CD14-positive monocyte (primary cell): ENCODE results near the gene AGPAT3. TPM values are rescaled to one million over a fixed set of nuclear protein-coding genes. Genes with fewer than 3 reads are reported as not detected.

Experiments
- DNase-seq, 3 donors: peaks; one replicate each; pipeline ENCODE4 v3.0.0-alpha.2; 2011 to 2022
- H2AFZ ChIP-seq: 2 replicates; pipeline ENCODE4 v1.6.0; 2012; ENCODE audit warnings: mild to moderate bottlenecking, low read depth, low read length, inconsistent platforms; ENCODE audit not compliant: insufficient read depth, poor library complexity, severe bottlenecking
- H3K27ac ChIP-seq, 2 donors: 1 replicate in 1 of 2; 2 replicates in 1 of 2; pipeline ENCODE4 v1.5.1; 2012 to 2013; ENCODE audit warnings: low read length in 2 of 2, control low read depth in 1 of 2, inconsistent platforms in 1 of 2, low read depth in 1 of 2, mild to moderate bottlenecking in 1 of 2
- H3K27me3 ChIP-seq, 2 donors: one replicate each; pipeline versions ENCODE4 v1.6.0 to v1.6.1; 2011 to 2013; ENCODE audit warnings: low read length in 2 of 2; ENCODE audit not compliant: control insufficient read depth in 2 of 2, insufficient read depth in 2 of 2
- H3K36me3 ChIP-seq, 2 donors: replicated peaks in 1 of 2; 1 replicate in 1 of 2; 2 replicates in 1 of 2; pipeline versions ENCODE4 v1.5.1 to v1.6.1; 2012 to 2013; ENCODE audit warnings: low read length in 2 of 2, control low read depth in 1 of 2, inconsistent platforms in 1 of 2, mild to moderate bottlenecking in 1 of 2; ENCODE audit not compliant: insufficient read depth in 2 of 2, control insufficient read depth in 1 of 2
- H3K4me1 ChIP-seq, 2 donors: 1 replicate in 1 of 2; 2 replicates in 1 of 2; pipeline versions ENCODE4 v1.5.1 to v1.6.1; 2012 to 2013; ENCODE audit warnings: low read length in 2 of 2, control low read depth in 1 of 2, inconsistent platforms in 1 of 2, mild to moderate bottlenecking in 1 of 2, moderate library complexity in 1 of 2; ENCODE audit not compliant: insufficient read depth in 2 of 2, control insufficient read depth in 1 of 2
- H3K4me2 ChIP-seq: replicated peaks from 2 replicates; pipeline ENCODE3; 2012; ENCODE audit warnings: low read length, moderate library complexity, mild to moderate bottlenecking; ENCODE audit not compliant: poor library complexity, severe bottlenecking; ENCODE audit errors: extremely low read depth
- H3K4me3 ChIP-seq, 3 experiments: fragments of 200-600 bp in 1 of 3; sonication (generic) in 1 of 3; replicated peaks in 1 of 3; 1 replicate in 2 of 3; 2 replicates in 1 of 3; pipeline ENCODE4 v1.5.1; 2011 to 2013; ENCODE audit warnings: low read length in 3 of 3, mild to moderate bottlenecking in 3 of 3, control low read depth in 2 of 3, low read depth in 2 of 3, inconsistent platforms in 1 of 3, moderate library complexity in 1 of 3
- H3K79me2 ChIP-seq: 2 replicates; pipeline ENCODE4 v1.6.0; 2012; ENCODE audit warnings: mild to moderate bottlenecking, control low read depth, inconsistent platforms, low read length, moderate library complexity; ENCODE audit not compliant: insufficient read depth
- H3K9ac ChIP-seq: 2 replicates; pipeline ENCODE4 v1.6.0; 2017; ENCODE audit warnings: low read length, mild to moderate bottlenecking; ENCODE audit not compliant: insufficient read depth, poor library complexity, severe bottlenecking
- H3K9me3 ChIP-seq, 2 donors: replicated peaks in 1 of 2; 1 replicate in 1 of 2; 2 replicates in 1 of 2; pipeline versions ENCODE4 v1.5.1 to v1.6.1; 2012 to 2013; ENCODE audit warnings: low read length in 2 of 2, control low read depth in 1 of 2; ENCODE audit not compliant: control insufficient read depth in 1 of 2, insufficient read depth in 1 of 2
- H4K20me1 ChIP-seq: 2 replicates; pipeline ENCODE4 v1.6.0; 2012; ENCODE audit warnings: mild to moderate bottlenecking, low read length, control low read depth, moderate library complexity; ENCODE audit not compliant: insufficient read depth
- H3K27ac Mint-ChIP-seq, 7 donors: one replicate each; pipeline ENCODE4 v1.8.0; 2020; ENCODE audit warnings: mild to moderate bottlenecking in 7 of 7, mixed read lengths in 7 of 7, moderate library complexity in 6 of 7, inconsistent platforms in 2 of 7
- H3K27me3 Mint-ChIP-seq, 3 donors: one replicate each; pipeline ENCODE4 v1.8.0; 2021 to 2022; ENCODE audit warnings: low read depth in 3 of 3, mild to moderate bottlenecking in 3 of 3, mixed read lengths in 3 of 3, moderate library complexity in 3 of 3, inconsistent platforms in 1 of 3
- H3K36me3 Mint-ChIP-seq, 2 donors: one replicate each; pipeline ENCODE4 v1.8.0; 2020; ENCODE audit warnings: mixed read lengths in 2 of 2, inconsistent platforms in 1 of 2, mild to moderate bottlenecking in 1 of 2
- H3K4me1 Mint-ChIP-seq: one replicate; pipeline ENCODE4 v1.8.0; 2020; ENCODE audit warnings: mild to moderate bottlenecking, mixed read lengths
- H3K4me3 Mint-ChIP-seq, 2 donors: one replicate each; pipeline ENCODE4 v1.8.0; 2020; ENCODE audit warnings: mild to moderate bottlenecking in 2 of 2, mixed read lengths in 2 of 2, moderate library complexity in 1 of 2
- H3K9me3 Mint-ChIP-seq, 7 donors: one replicate each; pipeline ENCODE4 v1.8.0; 2020 to 2022; ENCODE audit warnings: mixed read lengths in 7 of 7, mild to moderate bottlenecking in 6 of 7, moderate library complexity in 6 of 7, inconsistent platforms in 2 of 7
- CTCF ChIP-seq: fragments of 200-600 bp; IDR thresholded peaks from one replicate; pipeline ENCODE4 v1.8.0; 2022; ENCODE audit warnings: antibody characterized with exemption, mild to moderate bottlenecking
- WGBS: methylation state at CpG from one replicate; pipeline ENCODE4 v1.1.5; 2013; ENCODE audit warnings: missing lambda C conversion rate; ENCODE audit not compliant: insufficient coverage; 5-methylcytosine and 5-hydroxymethylcytosine counted together
- intact Hi-C, 2 donors: fragments of 100-400 bp; cut with micrococcal nuclease; formaldehyde crosslinking; loops; one replicate each; pipeline versions ENCODE4 v1.15.0 to v1.15.1; 2023
- polyA plus RNA-seq, 3 donors: library from polyadenylated mRNA; depleted of rRNA in 1 of 3; unstranded in 2 of 3; stranded (reverse) in 1 of 3; fragments of 300-500 nt in 2 of 3; fragments of >200 nt in 1 of 3; fragmentation: Illumina TruSeq in 2 of 3; gene quantifications; 1 replicate in 2 of 3; 2 replicates in 1 of 3; pipeline ENCODE4 v1.2.3, GENCODE V29; 2012 to 2021

Gene AGPAT3
- polyA plus RNA-seq, 3 donors, result 24.9 to 49.3 (median 26.2) TPM

DNA sequence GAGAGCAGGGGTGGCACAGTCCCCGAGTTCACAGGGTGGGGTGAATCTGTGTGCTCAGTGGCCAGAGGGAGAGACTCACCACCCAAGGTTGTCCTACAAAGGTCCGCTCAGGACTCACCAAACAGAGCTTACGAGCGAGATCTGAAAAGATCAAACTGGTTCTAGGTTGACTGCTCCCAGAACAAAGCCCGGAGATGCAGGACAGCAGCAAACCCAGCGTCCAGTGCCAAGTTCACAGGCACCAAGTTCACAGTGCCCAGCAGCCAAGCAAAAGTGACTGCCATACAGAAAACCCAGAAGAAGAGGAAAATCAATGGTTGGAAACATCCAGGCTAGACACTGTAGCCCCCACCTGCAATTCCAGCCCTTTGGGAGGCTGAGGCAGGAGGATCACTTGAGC, 35.7 kb downstream of the AGPAT3 start:
- H3K79me2 ChIP-seq, result peaks cover 75% of the 10 kb centered on the region
- intact Hi-C loops, result no loop called here

DNA sequence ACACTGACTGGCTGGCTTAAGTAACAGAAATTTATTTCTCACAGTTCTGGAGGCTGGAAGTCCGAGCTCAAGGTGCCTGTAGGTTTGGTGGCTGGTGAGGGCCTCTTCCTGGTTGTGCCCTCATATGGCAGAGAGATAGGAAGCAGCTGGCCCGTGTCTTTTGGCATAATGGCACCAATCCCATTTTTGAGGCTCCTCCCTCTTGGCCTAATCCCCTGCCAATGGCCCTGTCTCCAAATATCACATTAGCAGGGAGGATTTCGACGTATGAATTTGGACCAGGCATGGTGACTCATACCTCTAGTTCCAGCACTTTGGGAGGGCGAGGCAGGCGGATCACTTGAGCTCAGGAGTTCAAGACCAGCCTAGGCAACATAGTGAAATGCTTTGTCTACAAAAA, 37.4 kb downstream of the AGPAT3 start:
- Mint-ChIP-seq H3K4me3 (no peak overlapping the region), H3K36me3 (peaks cover 63 to 82% of the 10 kb centered on the region in 2 donors), H3K27ac (peak overlapping the region in 2 of 7 donors; percentile 26 to 37), H3K27me3 (no peaks in the 10 kb centered on the region), H3K9me3 (peaks cover 0 to 9% (median 3%) of the 10 kb centered on the region in 7 donors), H3K4me1 (peaks cover 2% of the 10 kb centered on the region)
- no peaks in the 10 kb centered on the region for H3K4me1 ChIP-seq
- intact Hi-C loops, result no loop called here
- H3K36me3 ChIP-seq, result peaks cover 45 to 77% of the 10 kb centered on the region in 2 donors
- no peak for TF ChIP-seq CTCF
- H3K4me2 ChIP-seq, result no peak overlapping the region
- no peaks in the 10 kb centered on the region for H3K9me3 ChIP-seq
- no peak for DNase-seq
- peaks cover 97% of the 10 kb centered on the region for H4K20me1 ChIP-seq
- H3K79me2 ChIP-seq, result peaks cover 69% of the 10 kb centered on the region
- no peak overlapping the region for H3K27ac ChIP-seq
- H3K9ac ChIP-seq, result no peak overlapping the region
- no peak overlapping the region for H3K4me3 ChIP-seq
- H3K27me3 ChIP-seq, result no peaks in the 10 kb centered on the region
- 80% methylated on average over 4 of the region's 6 CpGs for WGBS
- H2AFZ ChIP-seq, result no peak overlapping the region

More for the DNA sequence above, 35.7 kb downstream of the AGPAT3 start:
- Mint-ChIP-seq H3K27ac (peak overlapping the region in 3 of 7 donors; percentile 0 to 62 (median 20)), H3K36me3 (peaks cover 47 to 72% of the 10 kb centered on the region in 2 donors), H3K27me3 (no peaks in the 10 kb centered on the region), H3K4me1 (peaks cover 2% of the 10 kb centered on the region), H3K9me3 (peaks cover 0 to 11% (median 3%) of the 10 kb centered on the region in 7 donors), H3K4me3 (no peak overlapping the region)
- Histone ChIP-seq H3K4me2 (no peak overlapping the region), H3K27me3 (no peaks in the 10 kb centered on the region), H3K9me3 (no peaks in the 10 kb centered on the region), H3K36me3 (peaks cover 30 to 60% of the 10 kb centered on the region in 2 donors), H3K4me3 (no peak overlapping the region), H2AFZ (no peak overlapping the region), H3K9ac (no peak overlapping the region), H3K27ac (no peak overlapping the region), H3K4me1 (no peaks in the 10 kb centered on the region), H4K20me1 (peaks cover 95% of the 10 kb centered on the region)
- TF ChIP-seq CTCF, result no peak
- DNase-seq, result no peak
- 97% methylated on average over 6 of the region's 6 CpGs for WGBS
